Mesothelial cell of epicardium (in vitro differentiated cells): ENCODE results near the gene EIF3L. TPM values are rescaled to one million over a fixed set of nuclear protein-coding genes. Genes with fewer than 3 reads are reported as not detected.
A peak's percentile ranks its signal among the peaks of the same experiment; 100 is the strongest.

Source experiments
- DNase-seq, 2 experiments: peaks; one replicate each; pipeline ENCODE4 v3.0.0; 2021; ENCODE audit warnings: low spot score in 2 of 2; ENCODE audit not compliant: unreplicated experiment in 2 of 2
- H3K27ac Mint-ChIP-seq: 2 replicates; pipeline ENCODE4 v1.8.0; 2021; ENCODE audit warnings: mixed read lengths
- H3K27me3 Mint-ChIP-seq: 2 replicates; pipeline ENCODE4 v1.8.0; 2021; ENCODE audit warnings: low read depth, mixed read lengths
- H3K36me3 Mint-ChIP-seq: 2 replicates; pipeline ENCODE4 v1.8.0; 2021; ENCODE audit warnings: mixed read lengths
- H3K4me1 Mint-ChIP-seq: 2 replicates; pipeline ENCODE4 v1.8.0; 2021; ENCODE audit warnings: mixed read lengths
- H3K4me3 Mint-ChIP-seq: 2 replicates; pipeline ENCODE4 v1.8.0; 2021; ENCODE audit warnings: mild to moderate bottlenecking, moderate library complexity, mixed read lengths
- H3K9me3 Mint-ChIP-seq: 2 replicates; pipeline ENCODE4 v1.8.0; 2021; ENCODE audit warnings: mixed read lengths
- CTCF ChIP-seq: fragments of 200-600 bp; sonication (generic); IDR thresholded peaks from one replicate; pipeline ENCODE4 v1.5.0; 2021; ENCODE audit warnings: antibody characterized with exemption; ENCODE audit not compliant: unreplicated experiment
- total RNA-seq: library from RNA; stranded (reverse); gene quantifications from 3 replicates; pipeline ENCODE4 v1.2.1, GENCODE V29; 2021

EIF3L gene
- total RNA-seq, 1 donor from 2014 or later, result 639 TPM

DNA sequence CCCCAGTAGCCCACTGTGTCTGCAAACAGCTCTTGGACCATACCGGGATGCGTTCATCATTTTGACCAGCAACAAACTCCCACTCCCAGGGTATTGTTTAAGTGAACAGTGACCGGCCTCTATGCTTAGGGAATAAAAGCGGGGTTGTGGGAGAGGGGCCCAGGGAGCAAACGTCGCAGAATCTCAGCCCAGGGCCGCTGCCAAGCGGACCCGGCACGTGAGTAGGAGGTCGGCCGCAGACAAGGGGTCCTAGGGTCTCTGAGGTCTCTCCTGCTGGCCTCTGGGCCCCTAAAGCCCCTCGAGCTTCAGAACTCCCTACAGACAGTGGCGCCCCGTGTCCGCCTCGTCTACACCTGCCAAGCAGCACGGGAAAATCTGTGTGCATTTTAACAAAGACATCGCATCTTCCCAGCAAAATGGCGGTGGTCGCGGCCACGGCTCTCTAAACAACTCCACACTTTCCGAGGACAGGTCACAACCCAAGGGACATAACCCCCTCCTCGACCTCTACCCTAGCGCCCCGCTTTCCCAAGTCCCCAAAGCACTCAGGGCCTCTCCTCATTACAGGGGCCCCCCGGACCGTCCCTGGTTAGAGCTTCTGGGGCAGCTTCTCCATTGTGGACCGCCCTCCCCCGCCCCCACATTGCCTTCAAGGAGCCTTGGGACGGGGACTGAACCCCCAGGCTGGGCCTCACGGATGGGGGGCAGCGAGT lies 45.4 kb upstream of the EIF3L start:
- H3K27me3 Mint-ChIP-seq, result peaks cover 1% of the 10 kb centered on the region
- peak overlapping the region; percentile 93 for H3K27ac Mint-ChIP-seq
- no peak for DNase-seq
- no peak for TF ChIP-seq CTCF
- H3K9me3 Mint-ChIP-seq, result no peaks in the 10 kb centered on the region
- H3K4me1 Mint-ChIP-seq, result peaks cover 39% of the 10 kb centered on the region
- H3K36me3 Mint-ChIP-seq, result no peaks in the 10 kb centered on the region
- H3K4me3 Mint-ChIP-seq, result peak overlapping the region; percentile 77

DNA sequence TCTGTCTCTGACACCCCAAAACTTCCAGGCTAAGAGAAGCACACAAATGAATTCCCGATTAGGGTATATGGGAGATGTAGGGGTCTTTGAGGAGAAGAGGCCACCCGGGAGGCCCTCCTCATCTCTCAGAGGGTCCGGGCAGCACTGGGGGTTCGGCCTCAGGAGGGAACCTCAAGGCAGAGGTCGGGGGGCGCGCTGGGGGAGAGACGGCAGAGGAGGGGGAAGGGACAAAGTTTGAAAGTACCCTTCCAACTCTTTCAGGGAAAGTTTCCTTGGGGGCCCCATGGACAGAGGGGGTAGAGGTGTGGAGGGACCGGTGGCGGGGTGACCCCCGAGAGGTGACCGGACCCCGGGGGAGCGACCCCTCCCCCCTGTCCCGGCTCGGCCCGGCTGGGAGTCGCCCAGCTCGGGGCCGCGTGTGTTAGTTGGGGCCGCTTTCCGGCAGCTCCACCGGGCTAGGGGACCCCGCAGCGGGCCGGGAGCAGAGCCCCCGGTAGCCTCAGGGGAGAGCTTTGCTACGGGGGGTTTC lies 44.8 kb upstream of the EIF3L start:
- no peaks in the 10 kb centered on the region for H3K36me3 Mint-ChIP-seq

GRCh38 chr22:37804881-37805809 lies 44.1 kb upstream of the EIF3L start:
- Mint-ChIP-seq H3K4me1 (peaks cover 46% of the 10 kb centered on the region), H3K27me3 (no peaks in the 10 kb centered on the region), H3K36me3 (no peaks in the 10 kb centered on the region), H3K9me3 (no peaks in the 10 kb centered on the region), H3K27ac (peak overlapping the region; percentile 91), H3K4me3 (peak overlapping the region; percentile 80)
- no peak for TF ChIP-seq CTCF
- DNase-seq, result peak; percentile 77 to 93

More for the DNA sequence above, 44.8 kb upstream of the EIF3L start:
- peak overlapping the region; percentile 93 for H3K27ac Mint-ChIP-seq
- no peak for TF ChIP-seq CTCF
- no peak for DNase-seq
- H3K27me3 Mint-ChIP-seq, result no peaks in the 10 kb centered on the region
- peaks cover 44% of the 10 kb centered on the region for H3K4me1 Mint-ChIP-seq
- no peaks in the 10 kb centered on the region for H3K9me3 Mint-ChIP-seq
- peak overlapping the region; percentile 77 for H3K4me3 Mint-ChIP-seq

DNA sequence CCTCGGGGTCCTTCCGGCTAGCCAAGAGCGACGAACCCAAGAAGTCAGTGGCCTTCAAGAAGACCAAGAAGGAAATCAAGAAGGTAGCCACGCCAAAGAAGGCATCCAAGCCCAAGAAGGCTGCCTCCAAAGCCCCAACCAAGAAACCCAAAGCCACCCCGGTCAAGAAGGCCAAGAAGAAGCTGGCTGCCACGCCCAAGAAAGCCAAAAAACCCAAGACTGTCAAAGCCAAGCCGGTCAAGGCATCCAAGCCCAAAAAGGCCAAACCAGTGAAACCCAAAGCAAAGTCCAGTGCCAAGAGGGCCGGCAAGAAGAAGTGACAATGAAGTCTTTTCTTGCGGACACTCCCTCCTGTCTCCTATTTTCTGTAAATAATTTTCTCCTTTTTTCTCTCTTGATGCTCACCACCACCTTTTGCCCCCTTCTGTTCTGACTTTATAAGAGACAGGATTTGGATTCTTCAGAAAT lies 43.4 kb upstream of the EIF3L start:
- peaks cover 46% of the 10 kb centered on the region for H3K4me1 Mint-ChIP-seq
- H3K9me3 Mint-ChIP-seq, result no peaks in the 10 kb centered on the region
- DNase-seq, result no peak
- H3K4me3 Mint-ChIP-seq, result peak overlapping the region; percentile 80
- TF ChIP-seq CTCF, result no peak
- H3K27me3 Mint-ChIP-seq, result no peaks in the 10 kb centered on the region
- H3K27ac Mint-ChIP-seq, result peak overlapping the region; percentile 91
- no peaks in the 10 kb centered on the region for H3K36me3 Mint-ChIP-seq

GRCh38 chr22:37806409-37807333 lies 42.5 kb upstream of the EIF3L start:
- no peak for TF ChIP-seq CTCF
- peak overlapping the region; percentile 80 for H3K27ac Mint-ChIP-seq
- no peaks in the 10 kb centered on the region for H3K9me3 Mint-ChIP-seq
- H3K27me3 Mint-ChIP-seq, result no peaks in the 10 kb centered on the region
- H3K4me3 Mint-ChIP-seq, result peak overlapping the region; percentile 80
- DNase-seq, result no peak
- H3K36me3 Mint-ChIP-seq, result no peaks in the 10 kb centered on the region
- peaks cover 46% of the 10 kb centered on the region for H3K4me1 Mint-ChIP-seq
